Stimulated activated naive CD8-positive, alpha-beta T cell treated with anti-CD3 and anti-CD28 coated beads, Interleukin-15, Interleukin-2, amounts not matched to agents 100 U/mL and 50 U/mL, for 24 hours (primary cell): ENCODE measurements around the gene SREBF1.

Source experiments
- ATAC-seq: fragments of 150-1000 bp; cut with Tn5 transposase; one replicate; pipeline ENCODE4 v1.10.0; 2021
- DNase-seq: peaks from one replicate; pipeline ENCODE4 v3.0.0; 2021

The SREBF1 gene

GRCh38 chr17:17795946-17796786 is 40.6 kb downstream of the SREBF1 start:
- no peak for ATAC-seq
- DNase-seq: no peak

- DNase-seq (no peak), ATAC-seq (no peak)
Measured at GRCh38 chr17:17795296-17795695, 41.5 kb downstream of the SREBF1 start.

GRCh38 chr17:17794382-17794781 is 42.4 kb downstream of the SREBF1 start:
- DNase-seq (no peak), ATAC-seq (no peak)

GRCh38 chr17:17793378-17794214 is 43.2 kb downstream of the SREBF1 start:
- ATAC-seq (no peak), DNase-seq (no peak)

GRCh38 chr17:17792551-17793377 is 44.0 kb downstream of the SREBF1 start:
- DNase-seq: peak; percentile 53
- peak; percentile 77 for ATAC-seq

DNA sequence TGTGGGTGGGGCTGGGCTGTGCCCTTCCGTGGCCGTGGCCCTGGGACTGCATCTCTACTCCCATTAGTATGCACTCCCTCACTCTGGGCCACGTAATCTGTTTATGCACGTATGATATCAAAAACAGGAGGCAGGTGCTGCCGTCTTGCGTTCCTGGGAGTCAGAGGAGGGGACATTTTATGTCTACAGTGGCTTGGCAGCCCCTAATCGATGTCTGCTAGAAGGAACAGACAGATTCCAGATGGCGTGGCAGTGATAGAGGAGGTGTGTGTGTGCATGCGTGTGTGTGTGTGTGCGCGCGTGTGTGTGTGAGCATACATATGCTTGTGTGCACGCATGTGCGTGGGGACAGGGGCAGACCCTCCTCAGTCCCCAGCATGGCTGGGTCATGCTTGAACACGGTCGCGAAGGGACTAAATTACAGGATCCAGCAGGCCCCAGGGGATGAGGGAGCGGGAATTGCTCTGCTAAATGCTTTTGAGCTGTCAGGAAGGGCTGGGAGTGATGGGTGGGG is 44.7 kb downstream of the SREBF1 start:
- no peak for DNase-seq

DNA sequence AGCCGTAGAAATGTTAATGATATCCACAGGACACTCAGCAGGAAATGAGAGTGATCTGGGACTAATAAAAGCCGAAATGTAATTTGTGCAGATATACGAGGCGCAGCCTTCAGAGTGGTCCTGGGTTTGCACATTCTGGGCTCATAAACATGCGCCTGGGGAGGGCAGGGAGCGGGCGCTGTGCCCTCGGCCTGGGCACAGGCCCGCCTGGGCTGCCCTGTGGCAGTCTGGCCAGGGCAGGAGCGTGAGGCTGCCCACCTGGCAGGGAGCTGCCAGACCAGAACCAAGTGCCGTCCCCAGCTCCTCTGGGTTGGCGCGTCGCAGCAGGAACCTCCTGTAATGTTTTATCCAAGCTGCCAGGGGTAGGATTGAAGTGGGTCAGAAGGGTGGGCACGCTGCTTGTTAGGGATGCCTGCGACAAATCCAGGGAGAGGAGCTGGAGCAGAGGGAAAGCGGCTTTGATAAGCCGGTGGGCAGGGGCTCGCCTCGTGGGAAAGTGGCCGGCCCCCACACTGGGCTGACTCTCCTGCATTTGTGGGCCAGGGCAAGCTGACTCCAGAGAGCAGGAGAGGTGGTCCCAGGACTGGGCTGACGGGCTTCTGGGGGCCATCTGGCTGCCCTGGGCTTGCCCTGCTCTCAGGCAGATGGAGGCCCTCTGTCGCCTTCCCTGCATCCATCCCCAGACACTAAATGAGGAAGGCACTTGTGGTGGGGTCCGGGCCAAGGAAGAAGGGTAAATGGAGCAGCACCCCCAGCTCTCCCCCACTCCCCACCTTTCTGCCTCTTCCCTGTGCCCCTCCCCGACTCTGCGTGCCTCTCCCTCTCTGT is 45.9 kb downstream of the SREBF1 start:
- ATAC-seq: no peak
- no peak for DNase-seq

More for the DNA sequence above, 44.7 kb downstream of the SREBF1 start:
- ATAC-seq: no peak

- no peak for DNase-seq
- ATAC-seq: no peak
Measured at GRCh38 chr17:17789828-17790636, 46.8 kb downstream of the SREBF1 start.

- ATAC-seq: no peak
- no peak for DNase-seq
Measured at GRCh38 chr17:17789410-17789809, 47.4 kb downstream of the SREBF1 start.

DNA sequence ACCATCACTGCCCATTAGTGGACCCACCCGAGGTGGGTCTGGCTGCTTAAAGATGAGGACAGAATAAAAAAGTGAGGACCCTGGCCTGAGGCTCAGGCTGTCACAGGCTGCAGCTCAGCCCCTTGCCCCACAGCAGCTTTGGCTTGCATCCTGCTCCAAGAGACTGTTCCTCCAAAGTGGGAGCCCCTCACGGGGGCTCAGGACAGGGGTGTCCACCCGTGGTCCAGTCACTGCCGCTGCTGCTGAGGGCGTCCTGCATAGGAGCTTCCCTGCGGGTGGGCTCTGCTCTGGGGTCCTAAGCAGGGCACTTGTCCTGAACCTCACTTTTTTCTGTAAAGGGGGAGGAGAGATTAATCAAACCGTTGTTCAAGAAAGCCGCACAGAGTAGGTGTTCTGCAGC is 47.8 kb downstream of the SREBF1 start:
- DNase-seq: no peak
- no peak for ATAC-seq

GRCh38 chr17:17787568-17787967 is 49.2 kb downstream of the SREBF1 start:
- no peak for ATAC-seq
- no peak for DNase-seq

DNA sequence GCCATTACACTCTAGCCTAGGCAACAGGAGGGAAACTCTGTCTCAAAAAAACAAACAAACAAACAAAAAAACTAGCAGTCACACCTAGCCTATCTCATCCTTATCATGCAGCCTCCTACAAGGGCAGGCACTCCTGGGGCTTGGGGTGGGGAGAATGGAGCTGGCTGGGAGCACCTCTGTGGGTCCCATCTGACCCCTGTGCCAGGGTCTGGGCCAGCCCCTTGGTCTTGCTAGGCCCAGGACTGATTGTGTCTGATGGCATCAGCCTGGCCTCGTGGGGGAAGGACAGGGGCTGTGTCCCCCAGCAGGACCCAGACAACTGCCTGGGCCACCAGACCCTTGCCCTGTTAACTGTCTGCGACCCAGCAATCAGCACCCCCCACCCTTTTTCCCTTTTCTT is 49.8 kb downstream of the SREBF1 start:
- DNase-seq (no peak), ATAC-seq (no peak)

- ATAC-seq: no peak
- DNase-seq: no peak
Measured at GRCh38 chr17:17785407-17785806, 51.4 kb downstream of the SREBF1 start.

- DNase-seq (peak; percentile 37), ATAC-seq (peak; percentile 39)
Measured at GRCh38 chr17:17784657-17785267, 52.0 kb downstream of the SREBF1 start.

DNA sequence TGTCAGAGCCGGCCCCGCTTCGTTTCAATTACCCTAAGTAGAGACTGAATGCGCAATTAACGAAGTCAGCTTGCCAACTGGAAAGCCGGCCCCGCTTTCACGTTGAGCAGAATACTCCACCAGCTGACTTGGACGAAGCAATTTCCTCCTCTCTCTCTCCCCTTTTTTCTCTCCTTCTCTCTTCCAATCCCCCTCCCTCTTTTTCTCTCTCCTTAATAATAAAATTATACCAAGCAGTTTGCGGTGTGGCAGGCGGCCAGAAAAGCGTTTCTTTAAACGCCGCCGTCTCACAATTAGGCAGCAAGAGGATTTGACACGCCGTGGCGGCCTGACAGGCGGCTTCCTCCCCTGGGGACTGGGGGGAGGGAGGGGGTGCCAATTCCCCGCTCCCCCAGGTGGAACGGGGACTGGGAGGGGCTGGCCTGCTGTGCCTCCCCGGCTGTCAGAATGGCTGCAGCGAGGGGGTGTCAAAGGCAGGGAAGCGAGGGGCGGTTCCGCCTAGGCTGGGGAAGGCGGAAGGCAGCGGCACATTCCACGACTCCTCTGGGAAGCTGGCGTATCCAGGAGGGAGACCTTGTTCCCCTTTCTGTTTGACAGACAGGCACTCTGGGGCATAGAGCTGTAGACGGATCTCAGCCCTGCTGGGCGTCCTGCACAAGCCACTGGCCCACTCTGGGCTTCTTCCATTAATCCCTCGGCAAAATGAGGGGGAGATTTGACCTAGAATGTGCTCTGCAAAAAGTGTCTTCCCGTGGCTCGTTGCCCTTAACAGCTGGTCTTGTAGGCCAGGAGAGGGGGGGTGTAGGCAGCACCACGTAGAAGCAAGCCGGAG is 52.7 kb downstream of the SREBF1 start:
- DNase-seq (peak; percentile 36), ATAC-seq (no peak)

- ATAC-seq (peak; percentile 37), DNase-seq (peak; percentile 67)
Measured at GRCh38 chr17:17783116-17783824, 53.5 kb downstream of the SREBF1 start.

DNA sequence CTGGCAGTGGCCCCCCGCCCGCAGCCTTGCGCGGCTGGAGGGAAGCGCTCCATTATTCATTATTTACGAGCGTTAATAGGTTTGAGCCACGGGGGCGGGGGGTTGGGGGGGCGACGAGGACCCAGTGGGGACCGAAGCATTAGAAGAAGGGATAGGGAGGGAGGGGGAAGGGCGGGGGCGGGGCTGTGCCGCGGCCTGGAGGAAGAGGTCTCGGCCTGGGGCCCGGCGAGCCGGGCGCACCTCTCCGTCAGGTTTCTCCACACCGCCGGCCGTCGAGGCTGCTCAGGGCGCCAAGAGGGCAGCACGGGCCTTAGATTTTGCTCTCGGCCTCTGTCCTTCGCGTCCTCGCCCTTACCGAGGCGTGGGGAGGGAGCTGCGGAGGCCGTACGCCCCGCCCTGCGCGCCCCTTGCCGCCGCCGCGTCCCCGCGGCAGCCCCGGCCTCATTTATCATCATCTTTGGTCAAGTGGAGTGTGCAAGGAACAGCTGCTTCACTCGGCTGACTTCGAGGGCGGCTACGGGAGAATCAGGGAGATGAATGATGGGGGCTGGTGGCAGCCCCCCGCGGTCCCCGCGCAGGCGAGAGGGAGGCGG is 54.2 kb downstream of the SREBF1 start:
- peak; percentile 16 for DNase-seq

More for the DNA sequence above, 54.2 kb downstream of the SREBF1 start:
- no peak for ATAC-seq
